HG02885 (cell line): ENCODE data around the gene SARNP.
"Not testable (repeated sequence)": the region's sequence is repeated elsewhere in the genome, so short reads cannot be mapped to it uniquely, and the experiment has no call there.

Source experiments
- ATAC-seq: cut with Tn5 transposase; IDR thresholded peaks from one replicate; pipeline ENCODE4 v1.9.1; 2021; ENCODE audit warnings: mild to moderate bottlenecking; ENCODE audit not compliant: unreplicated experiment, poor library complexity

SARNP gene

DNA sequence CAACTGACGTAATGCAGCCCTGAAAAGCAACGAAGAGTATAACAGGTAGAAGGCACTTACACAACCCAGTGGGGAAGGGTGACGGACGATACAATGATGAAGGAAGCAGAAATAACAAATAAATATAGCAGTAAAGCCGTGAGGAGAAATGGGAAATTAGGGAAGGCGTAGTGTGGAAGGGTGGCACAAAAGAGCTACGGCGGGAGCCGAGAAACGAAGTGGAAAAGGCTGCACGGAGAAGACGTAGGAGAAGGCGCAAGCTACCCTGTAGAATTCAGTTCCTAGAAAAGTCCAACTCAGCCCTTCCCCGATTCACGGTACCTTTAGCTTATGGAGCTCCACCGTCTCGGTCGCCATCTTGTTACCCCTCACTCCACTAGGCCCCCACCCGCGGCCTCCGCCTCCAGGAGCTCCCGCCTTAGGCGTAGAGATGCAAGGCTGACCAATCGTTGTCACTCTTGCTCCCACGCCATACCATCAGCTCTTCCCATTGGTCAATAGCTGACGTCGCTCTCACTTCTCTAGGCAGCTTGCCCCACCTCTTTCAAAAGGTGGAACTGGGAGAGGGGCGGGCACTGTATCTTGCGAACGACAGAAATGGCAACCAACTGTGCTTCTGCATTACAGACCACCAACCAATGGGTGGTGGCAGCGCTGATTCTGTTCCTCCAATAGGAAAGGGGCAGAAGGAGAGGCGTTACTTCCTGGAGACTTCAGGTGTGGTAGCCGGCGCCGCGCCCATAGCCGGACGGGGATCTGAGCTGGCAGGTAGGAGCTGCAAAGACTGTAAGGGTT, at the start of gene SARNP, which contains the start of gene ORMDL2:
SARNP (minus strand) TSS at position 380 of the 795 bp plus-strand sequence; CDS start at position 357, 23 bp downstream.
ORMDL2 (plus strand) TSS at position 697 of the 795 bp plus-strand sequence. CDS start 959 bp downstream, outside the sequence.
- ATAC-seq: peak; percentile 96

- ATAC-seq: not testable (repeated sequence)
Measured at GRCh38 chr12:55866454-55867004, 49.0 kb upstream of the SARNP start.

GRCh38 chr12:55865327-55865726, 47.8 kb upstream of the SARNP start:
- no peak for ATAC-seq

DNA sequence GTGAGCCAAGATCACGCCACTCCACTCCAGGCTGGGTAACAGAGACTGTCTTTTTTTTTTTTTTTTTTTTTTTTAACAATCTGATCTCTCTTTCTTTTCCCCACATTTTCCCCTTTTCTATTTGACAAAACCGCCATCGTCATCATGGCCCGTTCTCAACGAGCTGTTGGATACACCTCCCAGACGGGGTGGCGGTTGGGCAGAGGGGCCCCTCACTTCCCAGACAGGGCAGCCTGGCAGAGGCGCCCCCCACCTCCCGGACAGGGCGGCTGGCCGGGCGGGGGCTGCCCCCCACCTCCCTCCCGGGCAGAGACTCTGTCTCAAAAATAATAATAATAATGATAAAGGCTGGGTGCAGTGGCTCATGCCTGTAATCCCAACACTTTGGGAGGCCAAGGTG, 45.4 kb upstream of the SARNP start:
- not testable (repeated sequence) for ATAC-seq

- ATAC-seq: no peak
Measured at GRCh38 chr12:55862286-55862685, 44.8 kb upstream of the SARNP start.

DNA sequence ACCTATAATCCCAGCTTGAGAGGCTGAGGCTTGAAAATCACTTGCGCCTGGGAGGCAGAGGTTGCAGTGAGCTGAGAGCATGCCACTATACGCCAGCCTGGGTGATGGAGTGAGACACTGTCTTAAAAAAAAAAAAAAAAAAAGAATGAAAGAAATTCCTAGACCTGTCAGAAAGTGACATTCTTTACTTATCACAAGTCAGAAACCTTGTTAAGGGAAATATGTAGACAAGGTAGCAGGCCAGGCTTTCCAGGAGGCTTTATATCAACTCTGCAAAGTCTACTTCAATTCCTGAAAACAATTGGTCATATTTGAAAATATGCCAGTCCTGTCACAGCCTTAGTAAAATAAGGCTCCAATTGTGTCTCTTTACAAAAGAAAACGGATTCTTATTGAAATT, 44.3 kb upstream of the SARNP start:
- ATAC-seq: no peak

- ATAC-seq: no peak
Measured at GRCh38 chr12:55861396-55861795, 43.9 kb upstream of the SARNP start.

DNA sequence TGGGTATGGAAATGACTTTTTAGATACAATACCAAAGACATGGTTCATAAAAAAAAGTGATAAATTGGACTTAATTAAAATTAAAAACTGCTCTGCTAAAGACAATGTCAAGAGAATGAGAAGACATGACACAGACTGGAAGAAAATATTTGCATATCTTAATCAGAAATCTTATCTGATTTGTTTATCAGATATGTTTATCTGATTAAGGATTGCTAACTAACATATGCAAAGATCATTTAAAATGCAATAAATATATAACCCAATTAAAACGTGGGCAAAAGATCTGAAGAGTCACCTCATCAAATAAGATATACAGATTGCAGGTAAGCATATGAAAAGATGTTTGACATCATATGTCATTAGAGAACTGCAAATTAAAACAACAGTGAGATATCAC, 35.2 kb upstream of the SARNP start:
- no peak for ATAC-seq

DNA sequence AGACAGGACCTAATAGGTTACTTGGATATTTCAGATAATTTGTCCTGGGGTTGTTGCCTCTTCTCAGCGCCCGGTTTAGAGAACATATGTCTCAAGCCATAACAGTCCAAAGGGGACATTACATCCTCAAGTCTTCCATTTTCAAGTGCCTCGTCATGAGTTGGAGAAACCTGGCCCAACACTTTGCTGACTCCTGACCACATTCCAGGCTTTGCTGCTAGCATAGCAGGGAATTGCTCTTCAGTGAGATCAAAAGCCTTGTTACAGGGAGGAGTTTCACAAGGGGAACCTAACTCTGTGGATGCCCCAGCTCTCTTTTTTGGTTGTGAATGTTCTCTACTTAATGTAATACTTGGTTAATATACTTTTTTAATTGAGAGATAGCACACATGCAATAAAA, 33.4 kb upstream of the SARNP start:
- ATAC-seq: no peak

DNA sequence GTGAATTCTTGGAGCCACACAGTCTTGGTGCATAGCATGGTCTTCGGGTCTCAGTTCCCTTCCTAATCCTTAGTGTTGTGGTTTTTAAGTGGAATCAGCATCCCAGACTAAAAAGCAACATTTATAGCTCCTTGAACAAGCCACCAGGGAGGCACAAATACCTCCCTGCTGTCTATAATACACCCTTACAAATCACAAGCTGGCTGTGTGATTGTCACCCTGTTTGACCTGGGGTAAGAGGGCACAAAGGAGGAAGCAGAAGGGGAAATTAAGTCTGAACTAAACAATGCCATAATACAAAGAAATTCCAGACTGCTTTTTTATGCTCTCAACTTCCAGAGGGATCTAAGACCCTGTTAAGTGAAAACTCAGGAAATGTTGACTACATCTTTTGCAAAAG, 32.9 kb upstream of the SARNP start:
- ATAC-seq: no peak

- no peak for ATAC-seq
Measured at GRCh38 chr12:55849616-55850343, 32.3 kb upstream of the SARNP start.

- no peak for ATAC-seq
Measured at GRCh38 chr12:55847603-55848291, 30.2 kb upstream of the SARNP start.

GRCh38 chr12:55847033-55847432, 29.5 kb upstream of the SARNP start:
- ATAC-seq: no peak

GRCh38 chr12:55845785-55846496, 28.4 kb upstream of the SARNP start:
- ATAC-seq: no peak

- no peak for ATAC-seq
Measured at GRCh38 chr12:55845361-55845760, 27.8 kb upstream of the SARNP start.

GRCh38 chr12:55844961-55845360, 27.4 kb upstream of the SARNP start:
- no peak for ATAC-seq

DNA sequence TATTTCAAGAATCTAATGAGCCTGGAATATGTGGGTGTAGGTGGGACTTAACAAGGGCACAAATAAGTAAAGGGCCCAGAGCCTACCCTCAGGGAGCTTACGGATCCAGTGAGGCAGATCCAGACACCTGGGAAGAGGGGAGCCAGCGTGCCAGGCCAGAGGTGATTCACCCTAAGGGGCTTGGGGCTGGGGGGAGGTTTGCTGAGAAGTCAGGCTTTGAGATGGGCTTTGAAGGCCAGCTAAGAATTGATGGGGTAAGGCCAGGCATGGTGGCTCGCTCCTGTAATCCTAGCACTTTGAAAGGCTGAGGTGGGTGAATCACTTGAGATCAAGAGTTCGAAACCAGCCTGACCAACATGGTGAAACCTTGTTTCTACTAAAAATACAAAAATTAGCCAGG, 25.9 kb upstream of the SARNP start:
- no peak for ATAC-seq

GRCh38 chr12:55842681-55843429, 25.3 kb upstream of the SARNP start, which contains the start of gene MMP19:
TSS of gene MMP19 (minus strand) at chr12:55842936. CDS start at chr12:55842830, 106 bp downstream.
- no peak for ATAC-seq
